ENCODE measurements around the gene PCSK2. TPM values are rescaled to one million over a fixed set of nuclear protein-coding genes. Genes with fewer than 3 reads are reported as not detected.

The PCSK2 gene
- polyA plus RNA-seq, 3 donors = not detected

GRCh38 chr20:17430125-17430950, 203.5 kb downstream of the PCSK2 start:
- no peak for DNase-seq
- H3K27ac Mint-ChIP-seq = no peak overlapping the region
- H3K27me3 ChIP-seq (ENCODE audit: control insufficient read depth in 2 of 2, insufficient read depth in 2 of 2, low read length in 2 of 2) = no peaks in the 10 kb centered on the region
- H3K4me3 Mint-ChIP-seq = no peak overlapping the region
- no peak overlapping the region for H3K27ac ChIP-seq (ENCODE audit: low read depth in 1 of 2, low read length in 2 of 2)
- H3K9me3 Mint-ChIP-seq = peaks cover 0 to 1% (median 0%) of the 10 kb centered on the region in 7 donors
- H3K36me3 ChIP-seq (replicated peaks in 1 of 2; ENCODE audit: control insufficient read depth in 1 of 2, insufficient read depth in 2 of 2, low read length in 2 of 2) = no peaks in the 10 kb centered on the region
- H3K4me1 ChIP-seq (ENCODE audit: control insufficient read depth in 1 of 2, insufficient read depth in 2 of 2, low read length in 2 of 2) = no peaks in the 10 kb centered on the region
- TF ChIP-seq CTCF (IDR thresholded peaks at IDR 0.05) = no peak
- H3K4me2 ChIP-seq (replicated peaks; ENCODE audit: extremely low read depth, low read length, poor library complexity, severe bottlenecking) = no peak overlapping the region
- H3K9me3 ChIP-seq (replicated peaks in 1 of 2; ENCODE audit: control insufficient read depth in 1 of 2, insufficient read depth in 1 of 2, low read length in 2 of 2) = no peaks in the 10 kb centered on the region
- no peak overlapping the region for H3K4me3 ChIP-seq (replicated peaks in 1 of 3; ENCODE audit: low read depth in 2 of 3, low read length in 3 of 3)
- H4K20me1 ChIP-seq (ENCODE audit: insufficient read depth, low read length) = no peaks in the 10 kb centered on the region
- H3K9ac ChIP-seq (ENCODE audit: insufficient read depth, low read length, poor library complexity, severe bottlenecking) = no peak overlapping the region
- WGBS (ENCODE audit: insufficient coverage) = 60% methylated on average over 1 of the region's 3 CpGs
- no peaks in the 10 kb centered on the region for H3K36me3 Mint-ChIP-seq
- H2AFZ ChIP-seq (ENCODE audit: insufficient read depth, low read depth, low read length, poor library complexity, severe bottlenecking) = no peak overlapping the region
- H3K79me2 ChIP-seq (ENCODE audit: insufficient read depth, low read length) = no peaks in the 10 kb centered on the region
- intact Hi-C loops (cut with micrococcal nuclease) = loop anchor here (5.0 kb wide), 2 partner anchors 623 to 628 kb away; no protein-coding TSS in a partner anchor
- peaks cover 1 to 8% (median 7%) of the 10 kb centered on the region in 3 donors for H3K27me3 Mint-ChIP-seq (ENCODE audit: low read depth in 3 of 3)
- no peaks in the 10 kb centered on the region for H3K4me1 Mint-ChIP-seq

GRCh38 chr20:17431621-17432364, 205.0 kb downstream of the PCSK2 start:
- H3K27me3 Mint-ChIP-seq (ENCODE audit: low read depth in 3 of 3) = peaks cover 3 to 11% (median 8%) of the 10 kb centered on the region in 3 donors
- Histone ChIP-seq H3K4me3 (replicated peaks in 1 of 3; ENCODE audit: low read depth in 2 of 3, low read length in 3 of 3) (no peak overlapping the region), H3K79me2 (ENCODE audit: insufficient read depth, low read length) (no peaks in the 10 kb centered on the region), H3K27me3 (ENCODE audit: control insufficient read depth in 2 of 2, insufficient read depth in 2 of 2, low read length in 2 of 2) (no peaks in the 10 kb centered on the region), H3K9ac (ENCODE audit: insufficient read depth, low read length, poor library complexity, severe bottlenecking) (no peak overlapping the region), H3K4me1 (ENCODE audit: control insufficient read depth in 1 of 2, insufficient read depth in 2 of 2, low read length in 2 of 2) (no peaks in the 10 kb centered on the region), H3K27ac (ENCODE audit: low read depth in 1 of 2, low read length in 2 of 2) (no peak overlapping the region), H3K4me2 (replicated peaks; ENCODE audit: extremely low read depth, low read length, poor library complexity, severe bottlenecking) (no peak overlapping the region), H3K9me3 (replicated peaks in 1 of 2; ENCODE audit: control insufficient read depth in 1 of 2, insufficient read depth in 1 of 2, low read length in 2 of 2) (no peaks in the 10 kb centered on the region), H3K36me3 (replicated peaks in 1 of 2; ENCODE audit: control insufficient read depth in 1 of 2, insufficient read depth in 2 of 2, low read length in 2 of 2) (no peaks in the 10 kb centered on the region), H4K20me1 (ENCODE audit: insufficient read depth, low read length) (no peaks in the 10 kb centered on the region), H2AFZ (ENCODE audit: insufficient read depth, low read depth, low read length, poor library complexity, severe bottlenecking) (no peak overlapping the region)
- H3K27ac Mint-ChIP-seq = no peak overlapping the region
- TF ChIP-seq CTCF (IDR thresholded peaks at IDR 0.05) = peak; percentile 97
- WGBS (ENCODE audit: insufficient coverage) = 57% methylated on average over 7 of the region's 17 CpGs
- H3K36me3 Mint-ChIP-seq = no peaks in the 10 kb centered on the region
- intact Hi-C loops (cut with micrococcal nuclease) = loop anchor here (5.0 kb wide), 2 partner anchors 624 to 629 kb away; no protein-coding TSS in a partner anchor
- H3K9me3 Mint-ChIP-seq = peaks cover 0 to 1% (median 0%) of the 10 kb centered on the region in 7 donors
- H3K4me1 Mint-ChIP-seq = no peaks in the 10 kb centered on the region
- peak; percentile 2 to 33 (median 21) for DNase-seq
- no peak overlapping the region for H3K4me3 Mint-ChIP-seq

All from CD14-positive monocyte (primary cell).